ENCODE measurements around the gene STIMATE. TPM values are rescaled to one million over a fixed set of nuclear protein-coding genes. Genes with fewer than 3 reads are reported as not detected.

Gene STIMATE
- polyA plus RNA-seq, 1 of the 3 experiments (the other 2 are of a cell fraction) = 9.3 TPM

DNA sequence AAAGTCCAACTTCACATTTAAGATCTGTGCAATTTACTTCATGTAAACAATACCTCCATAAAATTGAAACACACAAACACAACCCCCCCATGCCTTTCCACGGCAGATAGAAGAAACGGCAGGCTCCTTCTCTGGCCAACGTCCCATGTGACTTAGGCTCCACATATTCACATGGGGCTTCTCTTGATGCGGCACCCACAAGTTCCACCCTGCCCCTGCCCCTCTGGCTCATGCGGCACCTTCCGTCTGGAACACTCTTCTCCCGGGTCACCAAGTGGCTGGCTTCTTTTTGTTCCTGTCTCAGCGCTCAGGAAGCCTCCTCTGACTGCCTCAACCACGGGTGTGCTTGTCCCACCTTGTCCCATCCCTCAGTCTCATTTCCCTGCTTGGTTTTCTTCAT, 25.6 kb downstream of the STIMATE start:
- Histone ChIP-seq H4K20me1 (ENCODE audit: insufficient read depth) (0 out of 2 replicates have a peak, but pooled peaks cover 4% of the 10 kb centered on the region), H2AFZ (ENCODE audit: low read depth) (no peak overlapping the region), H3K9me3 (no peaks in the 10 kb centered on the region), H3K4me2 (no peak overlapping the region), H3K4me3 (ENCODE audit: low read depth in 2 of 2, low read length in 1 of 2) (no peak overlapping the region), H3K79me2 (ENCODE audit: insufficient read depth) (no peaks in the 10 kb centered on the region), H3K36me3 (replicated peaks in 1 of 2; ENCODE audit: control insufficient read depth in 1 of 2, insufficient read depth in 2 of 2, low read length in 1 of 2) (no peaks in the 10 kb centered on the region), H3K27me3 (ENCODE audit: insufficient read depth) (no peaks in the 10 kb centered on the region), H3K27ac (ENCODE audit: low read depth in 2 of 2, low read length in 1 of 2) (no peak overlapping the region), H3K9me2 (no peaks in the 10 kb centered on the region), H3K4me1 (ENCODE audit: control insufficient read depth in 1 of 2, insufficient read depth in 2 of 2, low read depth in 1 of 2, low read length in 1 of 2) (peaks cover 0 to 4% of the 10 kb centered on the region in 2 experiments; a peak in 1 of 4 replicates), H3F3A (replicated peaks; ENCODE audit: insufficient read depth) (no peaks in the 10 kb centered on the region), H3K9ac (no peak overlapping the region)
- TF ChIP-seq FOXM1 (IDR thresholded peaks at IDR 0.05; ENCODE audit: low read depth) (no peak), RAD21 (IDR thresholded peaks at IDR 0.05; ENCODE audit: low read length) (no peak), TAF1 (IDR thresholded peaks at IDR 0.05; ENCODE audit: borderline replicate concordance, low read depth, low read length) (no peak), FOSL2 (IDR thresholded peaks at IDR 0.05; ENCODE audit: borderline replicate concordance, low read depth) (no peak), FOXJ3 (CRISPR knock-in tag; IDR thresholded peaks at IDR 0.05) (no peak), GABPA (IDR thresholded peaks at IDR 0.05; ENCODE audit: low read depth) (no peak), TEAD4 (IDR thresholded peaks at IDR 0.05; ENCODE audit: borderline replicate concordance, insufficient read depth) (no peak), PBX3 (IDR thresholded peaks at IDR 0.05) (no peak)
- no peak for DNase-seq
- POLR2A ChIA-PET = no interaction called here
- WGBS (ENCODE audit: low lambda C conversion rate) = 90% methylated on average over 9 of the region's 9 CpGs
- CTCF ChIA-PET = no interaction called here

DNA sequence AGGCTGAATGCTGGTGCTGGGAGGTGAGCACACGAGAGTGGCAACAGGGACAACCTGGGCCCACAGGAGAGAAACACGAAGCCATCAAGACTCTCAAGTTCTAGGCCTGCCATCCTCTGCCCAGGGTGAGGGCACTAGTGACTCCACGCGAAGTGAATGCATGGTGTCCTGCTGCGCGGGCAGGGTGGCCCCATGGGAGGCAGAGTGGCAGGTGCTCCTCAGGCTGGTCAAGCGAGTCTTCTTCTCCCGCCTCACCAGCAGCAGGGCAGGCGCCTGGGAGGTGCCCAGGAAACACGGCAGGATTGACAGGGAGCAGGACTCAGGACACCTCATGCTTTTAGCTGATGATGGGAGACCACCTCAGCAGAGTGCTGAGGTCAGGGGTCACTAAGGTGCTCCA, 26.9 kb downstream of the STIMATE start:
- ChIA-PET CTCF (interaction anchor here (0.9 to 1.3 kb wide), 3 partner anchors 18 to 239 kb away, joined by 3 to 4 read pairs (median 4); no protein-coding TSS in a partner anchor), POLR2A (no interaction called here)
- Histone ChIP-seq H3K4me1 (ENCODE audit: control insufficient read depth in 1 of 2, insufficient read depth in 2 of 2, low read depth in 1 of 2, low read length in 1 of 2) (peaks cover 0 to 4% of the 10 kb centered on the region in 2 experiments; a peak in 1 of 4 replicates), H2AFZ (ENCODE audit: low read depth) (no peak overlapping the region), H3K79me2 (ENCODE audit: insufficient read depth) (no peaks in the 10 kb centered on the region), H3K4me2 (no peak overlapping the region), H3K36me3 (replicated peaks in 1 of 2; ENCODE audit: control insufficient read depth in 1 of 2, insufficient read depth in 2 of 2, low read length in 1 of 2) (no peaks in the 10 kb centered on the region), H3K27me3 (ENCODE audit: insufficient read depth) (no peaks in the 10 kb centered on the region), H3K9ac (no peak overlapping the region), H3K27ac (ENCODE audit: low read depth in 2 of 2, low read length in 1 of 2) (no peak overlapping the region), H3K4me3 (ENCODE audit: low read depth in 2 of 2, low read length in 1 of 2) (no peak overlapping the region), H3K9me2 (no peaks in the 10 kb centered on the region), H4K20me1 (ENCODE audit: insufficient read depth) (no peaks in the 10 kb centered on the region), H3F3A (replicated peaks; ENCODE audit: insufficient read depth) (no peaks in the 10 kb centered on the region), H3K9me3 (no peaks in the 10 kb centered on the region)
- TF ChIP-seq GABPA (IDR thresholded peaks at IDR 0.05; ENCODE audit: low read depth) (no peak), PBX3 (IDR thresholded peaks at IDR 0.05) (no peak), TAF1 (IDR thresholded peaks at IDR 0.05; ENCODE audit: borderline replicate concordance, low read depth, low read length) (no peak), NRF1 (IDR thresholded peaks at IDR 0.05; ENCODE audit: low read depth, low read length) (no peak), RFX5 (IDR thresholded peaks at IDR 0.05; ENCODE audit: low read length) (no peak), NFIC (IDR thresholded peaks at IDR 0.05; ENCODE audit: borderline replicate concordance) (no peak), POLR2AphosphoS5 (IDR thresholded peaks at IDR 0.05; ENCODE audit: low read depth, low read length) (no peak), EZH2phosphoT487 (IDR thresholded peaks at IDR 0.05; ENCODE audit: borderline replicate concordance, low read depth) (no peak), RXRA (IDR thresholded peaks at IDR 0.05; ENCODE audit: borderline replicate concordance, low read depth) (no peak), RAD21 (IDR thresholded peaks at IDR 0.05; ENCODE audit: low read length) (no peak)
- TF ChIP-seq, protein P1, sequence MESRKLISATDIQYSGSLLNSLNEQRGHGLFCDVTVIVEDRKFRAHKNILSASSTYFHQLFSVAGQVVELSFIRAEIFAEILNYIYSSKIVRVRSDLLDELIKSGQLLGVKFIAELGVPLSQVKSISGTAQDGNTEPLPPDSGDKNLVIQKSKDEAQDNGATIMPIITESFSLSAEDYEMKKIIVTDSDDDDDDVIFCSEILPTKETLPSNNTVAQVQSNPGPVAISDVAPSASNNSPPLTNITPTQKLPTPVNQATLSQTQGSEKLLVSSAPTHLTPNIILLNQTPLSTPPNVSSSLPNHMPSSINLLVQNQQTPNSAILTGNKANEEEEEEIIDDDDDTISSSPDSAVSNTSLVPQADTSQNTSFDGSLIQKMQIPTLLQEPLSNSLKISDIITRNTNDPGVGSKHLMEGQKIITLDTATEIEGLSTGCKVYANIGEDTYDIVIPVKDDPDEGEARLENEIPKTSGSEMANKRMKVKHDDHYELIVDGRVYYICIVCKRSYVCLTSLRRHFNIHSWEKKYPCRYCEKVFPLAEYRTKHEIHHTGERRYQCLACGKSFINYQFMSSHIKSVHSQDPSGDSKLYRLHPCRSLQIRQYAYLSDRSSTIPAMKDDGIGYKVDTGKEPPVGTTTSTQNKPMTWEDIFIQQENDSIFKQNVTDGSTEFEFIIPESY (IDR thresholded peaks at IDR 0.05; ENCODE audit: borderline replicate concordance, low read depth) = no peak
- 92% methylated on average over 9 of the region's 10 CpGs for WGBS (ENCODE audit: low lambda C conversion rate)
- DNase-seq = no peak
